SU-DHL-6 (cell line): ENCODE data around the gene OSBPL6.

ENCODE experiments used
- H2AFZ ChIP-seq: fragments of 200-600 bp; sonication (generic); 2 replicates; pipeline ENCODE4 v1.6.1; 2014; ENCODE audit warnings: low read depth, mild to moderate bottlenecking, moderate library complexity, mixed read lengths, antibody characterized with exemption, low read length; ENCODE audit not compliant: severe bottlenecking
- H3F3A ChIP-seq: fragments of 200-600 bp; shearing (Covaris generic); 2 replicates; pipeline ENCODE4 v1.6.0; 2016; ENCODE audit warnings: antibody characterized with exemption, mild to moderate bottlenecking; ENCODE audit not compliant: insufficient read depth
- H3K27ac ChIP-seq: fragments of 200-600 bp; sonication (generic); 2 replicates; pipeline ENCODE4 v1.5.1; 2016; ENCODE audit warnings: low read depth, mild to moderate bottlenecking, low read length, moderate library complexity, mixed read lengths
- H3K27me3 ChIP-seq: fragments of 200-600 bp; sonication (generic), shearing (Covaris generic); 2 replicates; pipeline ENCODE4 v1.6.0; 2014; ENCODE audit warnings: mild to moderate bottlenecking, low read length
- H3K36me3 ChIP-seq: fragments of 200-600 bp; sonication (generic); 2 replicates; pipeline ENCODE4 v1.6.1; 2014; ENCODE audit warnings: mild to moderate bottlenecking, low read length, mixed read lengths
- H3K4me2 ChIP-seq: fragments of 300-600, 200-600 bp; shearing (Covaris generic), sonication (generic); 2 replicates; pipeline ENCODE4 v1.6.0; 2014; ENCODE audit warnings: low read length, low read depth, mild to moderate bottlenecking; ENCODE audit not compliant: poor library complexity, severe bottlenecking
- H3K4me3 ChIP-seq: fragments of 200-600 bp; sonication (generic); 2 replicates; pipeline ENCODE4 v1.5.1; 2014; ENCODE audit warnings: antibody characterized with exemption, low read length, mild to moderate bottlenecking, mixed read lengths; ENCODE audit not compliant: insufficient read depth, poor library complexity, severe bottlenecking
- H3K79me2 ChIP-seq: fragments of 200-600 bp; sonication (generic); 2 replicates; pipeline ENCODE4 v1.6.1; 2014; ENCODE audit warnings: mild to moderate bottlenecking, low read length, moderate library complexity; ENCODE audit not compliant: insufficient read depth
- H3K9ac ChIP-seq: fragments of 200-600 bp; sonication (generic); 2 replicates; pipeline ENCODE4 v1.7.0; 2014; ENCODE audit warnings: mild to moderate bottlenecking, low read length
- H3K9me2 ChIP-seq: fragments of 200-600 bp; sonication (generic); replicated peaks from 2 replicates; pipeline ENCODE4 v1.6.1; 2014; ENCODE audit warnings: low read length; ENCODE audit not compliant: insufficient read depth
- H3K9me3 ChIP-seq: fragments of 200-600 bp; sonication (generic); 2 replicates; pipeline ENCODE4 v1.6.1; 2014; ENCODE audit warnings: low read length, mixed read lengths; ENCODE audit not compliant: insufficient read depth
- H4K20me1 ChIP-seq: fragments of 200-600 bp; sonication (generic); 2 replicates; pipeline ENCODE4 v1.6.1; 2014; ENCODE audit warnings: low read depth, mild to moderate bottlenecking, antibody characterized with exemption, low read length, moderate library complexity, mixed read lengths
- CTCF ChIP-seq: fragments of 200-600 bp; sonication (generic); IDR thresholded peaks from one replicate; pipeline ENCODE4 v1.5.1; 2017; ENCODE audit warnings: antibody characterized with exemption, mild to moderate bottlenecking, low read length, moderate library complexity; ENCODE audit not compliant: insufficient read depth, poor library complexity, severe bottlenecking
- EZH2phosphoT487 ChIP-seq: fragments of 200-600 bp; sonication (generic), shearing (Covaris generic); conservative IDR thresholded peaks from 2 replicates; pipeline ENCODE4 v1.6.1; 2018; ENCODE audit warnings: mild to moderate bottlenecking, antibody characterized with exemption, low read length, moderate library complexity, mixed read lengths

OSBPL6 gene

DNA sequence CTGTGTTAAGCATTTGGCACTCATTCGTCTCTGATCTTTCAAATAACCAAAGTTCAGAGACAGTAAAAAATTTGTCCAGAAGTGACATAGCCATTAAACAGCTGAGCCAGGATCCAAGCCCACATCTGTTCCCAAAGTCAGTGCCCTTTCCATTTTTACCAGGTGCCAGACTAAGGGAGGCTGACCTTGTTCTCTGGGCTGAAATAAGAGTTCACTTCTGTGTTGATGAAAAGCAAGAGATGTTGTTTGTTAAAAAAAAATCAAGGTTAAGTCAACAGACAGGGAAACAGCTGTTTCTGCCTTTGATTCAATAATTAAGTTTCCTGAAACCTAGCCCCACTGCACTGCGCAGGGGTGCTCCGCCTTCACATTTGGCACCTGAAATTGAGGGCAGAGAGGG is 139.5 kb downstream of the OSBPL6 start:
- TF ChIP-seq EZH2phosphoT487 (no peak), CTCF (no peak)
- no peak overlapping the region for H3K4me2 ChIP-seq
- H2AFZ ChIP-seq, result no peak overlapping the region
- no peaks in the 10 kb centered on the region for H3K27me3 ChIP-seq
- H3K9me3 ChIP-seq, result no peaks in the 10 kb centered on the region
- no peak overlapping the region for H3K27ac ChIP-seq
- no peaks in the 10 kb centered on the region for H3F3A ChIP-seq
- H3K9ac ChIP-seq, result no peak overlapping the region
- no peak overlapping the region for H3K4me3 ChIP-seq
- H3K79me2 ChIP-seq, result no peaks in the 10 kb centered on the region
- no peaks in the 10 kb centered on the region for H3K9me2 ChIP-seq
- no peaks in the 10 kb centered on the region for H3K36me3 ChIP-seq
- no peaks in the 10 kb centered on the region for H4K20me1 ChIP-seq

DNA sequence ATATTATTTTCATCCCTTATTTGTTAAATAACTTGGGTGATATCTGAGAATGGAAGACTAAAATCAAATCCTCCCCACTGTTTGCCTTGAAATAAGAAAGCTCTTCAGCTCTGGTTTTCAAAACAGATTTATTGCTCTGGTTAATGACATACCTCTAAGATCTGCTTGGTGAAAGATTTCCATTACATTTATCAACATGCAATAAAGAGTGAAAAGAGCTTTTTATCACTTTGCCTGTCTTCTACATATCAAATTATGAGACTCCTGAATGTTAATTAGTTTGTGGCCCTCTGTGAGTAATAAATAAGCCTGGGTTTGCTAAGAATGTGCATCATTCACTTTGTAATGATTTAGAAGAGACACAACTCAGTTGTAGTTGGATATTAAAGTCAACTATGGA is 140.9 kb downstream of the OSBPL6 start:
- Histone ChIP-seq H3K4me3 (no peak overlapping the region), H3K4me2 (no peak overlapping the region), H2AFZ (no peak overlapping the region), H3K27me3 (no peaks in the 10 kb centered on the region), H3K79me2 (no peaks in the 10 kb centered on the region), H3F3A (no peaks in the 10 kb centered on the region), H3K9me2 (no peaks in the 10 kb centered on the region), H3K9me3 (no peaks in the 10 kb centered on the region), H3K27ac (no peak overlapping the region), H4K20me1 (no peaks in the 10 kb centered on the region), H3K36me3 (no peaks in the 10 kb centered on the region), H3K9ac (no peak overlapping the region)
- TF ChIP-seq CTCF, result no peak
- no peak for TF ChIP-seq EZH2phosphoT487

- no peak overlapping the region for H3K27ac ChIP-seq
- H3K4me3 ChIP-seq, result no peak overlapping the region
- H4K20me1 ChIP-seq, result no peaks in the 10 kb centered on the region
- TF ChIP-seq CTCF, result no peak
- no peak for TF ChIP-seq EZH2phosphoT487
- no peaks in the 10 kb centered on the region for H3K79me2 ChIP-seq
- H3K9me3 ChIP-seq, result no peaks in the 10 kb centered on the region
- no peak overlapping the region for H2AFZ ChIP-seq
- H3K9ac ChIP-seq, result no peak overlapping the region
- no peaks in the 10 kb centered on the region for H3K27me3 ChIP-seq
- no peak overlapping the region for H3K4me2 ChIP-seq
- no peaks in the 10 kb centered on the region for H3K36me3 ChIP-seq
- H3F3A ChIP-seq, result no peaks in the 10 kb centered on the region
- H3K9me2 ChIP-seq, result no peaks in the 10 kb centered on the region
Observed at GRCh38 chr2:178344121-178344520, 149.8 kb downstream of the OSBPL6 start.

GRCh38 chr2:178345951-178346350 is 151.6 kb downstream of the OSBPL6 start:
- Histone ChIP-seq H3K27me3 (no peaks in the 10 kb centered on the region), H3K79me2 (no peaks in the 10 kb centered on the region)
- no peak for TF ChIP-seq CTCF
- TF ChIP-seq EZH2phosphoT487, result no peak

More at GRCh38 chr2:178345951-178346350, 151.6 kb downstream of the OSBPL6 start:
- no peak overlapping the region for H3K4me2 ChIP-seq
- H3K4me3 ChIP-seq, result no peak overlapping the region
- H4K20me1 ChIP-seq, result no peaks in the 10 kb centered on the region
- H3K9me2 ChIP-seq, result no peaks in the 10 kb centered on the region
- H3K36me3 ChIP-seq, result no peaks in the 10 kb centered on the region
- no peak overlapping the region for H3K27ac ChIP-seq
- H3K9me3 ChIP-seq, result no peaks in the 10 kb centered on the region
- no peak overlapping the region for H3K9ac ChIP-seq
- no peak overlapping the region for H2AFZ ChIP-seq
- H3F3A ChIP-seq, result no peaks in the 10 kb centered on the region
